Measurements from ENCODE around the gene ARHGAP28.

DNA sequence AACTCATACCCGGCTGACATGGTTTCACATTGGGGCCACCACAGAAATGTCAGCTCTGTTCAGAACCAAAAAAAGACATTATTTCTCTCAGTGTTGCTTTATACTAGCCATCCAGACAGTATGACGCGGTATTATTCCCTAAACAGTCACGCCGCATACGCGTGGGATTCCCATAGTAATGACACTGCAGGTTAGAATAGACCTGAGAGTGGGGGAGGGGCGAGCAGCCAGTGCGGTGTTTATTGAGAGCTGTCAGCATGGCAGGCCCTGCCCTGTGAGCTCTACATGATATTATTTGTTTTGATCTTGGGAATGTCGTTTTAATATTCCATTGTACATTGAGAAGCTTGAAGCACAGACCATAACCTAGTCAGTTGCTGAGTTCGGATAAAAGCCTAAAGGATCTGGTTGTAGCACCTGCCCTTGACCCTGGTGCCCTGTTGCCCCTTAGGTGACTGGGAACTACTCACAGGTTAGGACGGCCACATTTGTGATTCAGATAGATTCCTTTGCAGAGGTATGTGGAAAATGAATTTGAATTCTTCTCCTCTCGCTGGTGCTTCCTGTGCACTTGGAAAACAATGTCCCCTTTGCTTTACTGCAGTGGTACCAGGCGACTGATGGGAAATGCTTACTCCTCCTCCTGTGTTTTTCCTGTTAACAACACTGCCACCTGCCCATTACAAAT, 150.1 kb downstream of the ARHGAP28 start:
- TF ChIP-seq, protein P1, sequence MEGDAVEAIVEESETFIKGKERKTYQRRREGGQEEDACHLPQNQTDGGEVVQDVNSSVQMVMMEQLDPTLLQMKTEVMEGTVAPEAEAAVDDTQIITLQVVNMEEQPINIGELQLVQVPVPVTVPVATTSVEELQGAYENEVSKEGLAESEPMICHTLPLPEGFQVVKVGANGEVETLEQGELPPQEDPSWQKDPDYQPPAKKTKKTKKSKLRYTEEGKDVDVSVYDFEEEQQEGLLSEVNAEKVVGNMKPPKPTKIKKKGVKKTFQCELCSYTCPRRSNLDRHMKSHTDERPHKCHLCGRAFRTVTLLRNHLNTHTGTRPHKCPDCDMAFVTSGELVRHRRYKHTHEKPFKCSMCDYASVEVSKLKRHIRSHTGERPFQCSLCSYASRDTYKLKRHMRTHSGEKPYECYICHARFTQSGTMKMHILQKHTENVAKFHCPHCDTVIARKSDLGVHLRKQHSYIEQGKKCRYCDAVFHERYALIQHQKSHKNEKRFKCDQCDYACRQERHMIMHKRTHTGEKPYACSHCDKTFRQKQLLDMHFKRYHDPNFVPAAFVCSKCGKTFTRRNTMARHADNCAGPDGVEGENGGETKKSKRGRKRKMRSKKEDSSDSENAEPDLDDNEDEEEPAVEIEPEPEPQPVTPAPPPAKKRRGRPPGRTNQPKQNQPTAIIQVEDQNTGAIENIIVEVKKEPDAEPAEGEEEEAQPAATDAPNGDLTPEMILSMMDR (IDR thresholded peaks at IDR 0.05): no peak
- no peak for TF ChIP-seq ZFX (IDR thresholded peaks at IDR 0.05; ENCODE audit: borderline replicate concordance)

Data from 22Rv1 (cell line).